HepG2 (cell line): Measurements from ENCODE around the gene GP2.

ENCODE experiments used
- CREM ChIP-seq, 2 experiments: sonication (generic) in 1 of 2; formaldehyde crosslinking in 1 of 2; IDR thresholded peaks; 2 replicates each; pipeline versions ENCODE4 v1.4.0 to v1.6.1; 2016 to 2020; ENCODE audit warnings: antibody characterized with exemption in 1 of 2, mild to moderate bottlenecking in 1 of 2, missing genetic modification reagents in 1 of 2
- MED13 ChIP-seq: sonication (generic); formaldehyde crosslinking; IDR thresholded peaks from 2 replicates; pipeline ENCODE4 v1.5.0; 2020; ENCODE audit warnings: missing genetic modification reagents
- POLR2AphosphoS5 ChIP-seq: IDR thresholded peaks from 2 replicates; pipeline ENCODE4 v1.6.1; 2012; ENCODE audit warnings: low read depth, low read length
- YY1 ChIP-seq: IDR thresholded peaks from 2 replicates; pipeline ENCODE4 v1.6.1; 2011; ENCODE audit warnings: low read length, low read depth, moderate library complexity, mild to moderate bottlenecking; ENCODE audit not compliant: insufficient read depth, insufficient replicate concordance
- ZNF878 ChIP-seq: sonication (generic); formaldehyde crosslinking; IDR thresholded peaks from 2 replicates; pipeline ENCODE4 v1.8.1; 2023; ENCODE audit warnings: mild to moderate bottlenecking, missing genetic modification reagents, moderate library complexity

DNA sequence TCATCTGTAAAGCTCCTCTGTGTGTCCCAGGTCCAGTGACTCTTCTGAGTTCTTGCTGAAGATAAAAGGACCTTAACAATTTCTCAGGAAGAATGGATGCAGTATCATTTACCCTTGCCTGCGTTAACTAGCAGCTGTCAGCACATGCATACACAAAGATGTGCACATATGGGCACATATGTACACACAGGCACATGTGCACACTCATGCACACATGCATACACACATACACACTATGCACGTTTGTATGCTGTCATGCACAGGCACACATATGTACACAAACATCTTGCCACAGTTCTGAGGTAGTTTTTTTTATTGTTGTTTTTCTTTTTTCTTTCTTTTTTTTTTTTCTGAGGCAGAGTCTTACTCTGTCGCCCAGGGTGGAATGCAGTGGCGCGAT is 24.9 kb downstream of the GP2 start:
- no peak for TF ChIP-seq POLR2AphosphoS5
- no peak for TF ChIP-seq ZNF878
- no peak for TF ChIP-seq CREM (IDR thresholded peaks at IDR 0.05)
- no peak for TF ChIP-seq CREM (CRISPR knock-in tag; IDR thresholded peaks at IDR 0.05)
- TF ChIP-seq YY1, result no peak
- no peak for TF ChIP-seq MED13
